H1 (cell line): ENCODE results near the gene SLC6A8. TPM values are rescaled to one million over a fixed set of nuclear protein-coding genes. Genes with fewer than 3 reads are reported as not detected.
A peak's percentile ranks its signal among the peaks of the same experiment; 100 is the strongest.

ENCODE experiments used
- CTCF ChIA-PET: fragments of 300-600 bp; sonication (Branson Sonifier 250); formaldehyde crosslinking; loops from one replicate; lab custom pipeline; 2021; ENCODE audit not compliant: partially characterized antibody; lab: Charles Lee
- POLR2A ChIA-PET: fragments of 300-600 bp; sonication (Branson Sonifier 250); formaldehyde crosslinking; loops from one replicate; lab custom pipeline; 2021; ENCODE audit warnings: inconsistent platforms; ENCODE audit not compliant: partially characterized antibody; lab: Charles Lee
- DNase-seq, 2 experiments: peaks; one replicate each; pipeline versions ENCODE4 v3.0.0 to v3.0.0-alpha.2; 2010 to 2022; ENCODE audit warnings: low spot score in 2 of 2, low read depth in 1 of 2, mixed read lengths in 1 of 2
- FAIRE-seq: peaks from 2 replicates; lab custom pipeline; 2011; peaks lifted over from hg19 to GRCh38; lab: Jason Lieb, UNC
- H2AFZ ChIP-seq: 2 replicates; pipeline ENCODE4 v1.8.1; 2012; ENCODE audit warnings: low read length, inconsistent platforms
- H2AK5ac ChIP-seq: 2 replicates; pipeline ENCODE4 v1.6.1; 2013; ENCODE audit warnings: low read depth, low read length
- H2BK120ac ChIP-seq: replicated peaks from 2 replicates; pipeline ENCODE3; 2013; ENCODE audit warnings: low read depth, low read length, inconsistent platforms
- H2BK12ac ChIP-seq: 2 replicates; pipeline ENCODE4 v1.6.1; 2013; ENCODE audit warnings: low read depth, low read length
- H2BK15ac ChIP-seq: 2 replicates; pipeline ENCODE4 v1.6.1; 2013; ENCODE audit warnings: low read length
- H2BK20ac ChIP-seq: 2 replicates; pipeline ENCODE4 v1.6.1; 2013; ENCODE audit warnings: low read length
- H2BK5ac ChIP-seq: 2 replicates; pipeline ENCODE4 v1.6.1; 2013; ENCODE audit warnings: low read depth, low read length
- H3K14ac ChIP-seq: 2 replicates; pipeline ENCODE4 v1.6.1; 2013; ENCODE audit warnings: inconsistent platforms; ENCODE audit not compliant: insufficient read length
- H3K18ac ChIP-seq: 2 replicates; pipeline ENCODE4 v1.6.1; 2013; ENCODE audit warnings: low read length; ENCODE audit errors: extremely low read depth
- H3K23ac ChIP-seq: 2 replicates; pipeline ENCODE4 v1.6.1; 2013; ENCODE audit warnings: inconsistent platforms; ENCODE audit not compliant: insufficient read length
- H3K23me2 ChIP-seq: 2 replicates; pipeline ENCODE4 v1.6.1; 2013; ENCODE audit warnings: low read depth, low read length
- H3K27ac ChIP-seq: 2 replicates; pipeline ENCODE4 v1.6.1; 2011; ENCODE audit warnings: low read depth, low read length, inconsistent platforms
- H3K27me3 ChIP-seq, 4 experiments: replicated peaks in 1 of 4; 1 replicate in 1 of 4; 2 replicates in 3 of 4; pipeline versions ENCODE4 v1.6.1 to v1.8.1; 2011 to 2013; ENCODE audit warnings: low read length in 3 of 4, mild to moderate bottlenecking in 3 of 4, inconsistent platforms in 2 of 4, mixed read lengths in 2 of 4, moderate library complexity in 1 of 4; ENCODE audit not compliant: control insufficient read depth in 3 of 4, insufficient read depth in 3 of 4; ENCODE audit errors: extremely low read depth in 1 of 4
- H3K36me3 ChIP-seq, 4 experiments: 2 replicates each; pipeline versions ENCODE4 v1.6.1 to v1.8.1; 2011 to 2013; ENCODE audit warnings: mild to moderate bottlenecking in 4 of 4, low read length in 3 of 4, moderate library complexity in 2 of 4, control low read depth in 1 of 4, inconsistent platforms in 1 of 4; ENCODE audit not compliant: insufficient read depth in 4 of 4, control insufficient read depth in 2 of 4
- H3K4ac ChIP-seq: replicated peaks from 2 replicates; pipeline ENCODE3; 2013; ENCODE audit warnings: low read length, low read depth, mixed read lengths, inconsistent platforms; ENCODE audit not compliant: insufficient read length
- H3K4me1 ChIP-seq, 4 experiments: replicated peaks in 1 of 4; 1 replicate in 1 of 4; 2 replicates in 3 of 4; pipeline versions ENCODE4 v1.6.1 to v1.8.1; 2011 to 2013; ENCODE audit warnings: low read length in 3 of 4, inconsistent platforms in 2 of 4, mixed read lengths in 1 of 4; ENCODE audit not compliant: insufficient read depth in 4 of 4, control insufficient read depth in 3 of 4
- H3K4me2 ChIP-seq, 2 experiments: 2 replicates each; pipeline versions ENCODE4 v1.6.1 to v1.8.1; 2011 to 2013; ENCODE audit warnings: low read depth in 2 of 2, low read length in 2 of 2, control low read depth in 1 of 2, inconsistent platforms in 1 of 2, mild to moderate bottlenecking in 1 of 2; ENCODE audit not compliant: insufficient read depth in 1 of 2
- H3K4me3 ChIP-seq, 4 experiments: fragments of 200-600, 300-600 bp in 1 of 4; sonication (generic), shearing (Covaris generic), sonication (Bioruptor Twin) in 1 of 4; 2 replicates each; pipeline versions ENCODE4 v1.5.1 to v1.8.1; 2011 to 2016; ENCODE audit warnings: low read length in 4 of 4, low read depth in 3 of 4, control low read depth in 2 of 4, inconsistent platforms in 2 of 4, mild to moderate bottlenecking in 2 of 4, mixed read lengths in 1 of 4, moderate library complexity in 1 of 4; ENCODE audit not compliant: insufficient read depth in 2 of 4; ENCODE audit errors: extremely low read depth in 1 of 4
- H3K56ac ChIP-seq: replicated peaks from 2 replicates; pipeline ENCODE3; 2013; ENCODE audit warnings: low read depth, mild to moderate bottlenecking, mixed read lengths, low read length, inconsistent platforms; ENCODE audit not compliant: insufficient read length
- H3K79me1 ChIP-seq: 2 replicates; pipeline ENCODE4 v1.6.1; 2013; ENCODE audit warnings: low read depth, low read length, control low read depth
- H3K79me2 ChIP-seq, 2 experiments: 2 replicates each; pipeline versions ENCODE4 v1.6.1 to v1.8.1; 2012 to 2013; ENCODE audit warnings: low read length in 2 of 2, mild to moderate bottlenecking in 2 of 2, inconsistent platforms in 1 of 2; ENCODE audit not compliant: insufficient read depth in 2 of 2, control insufficient read depth in 1 of 2
- H3K9ac ChIP-seq, 4 experiments: replicated peaks in 1 of 4; 1 replicate in 1 of 4; 2 replicates in 3 of 4; pipeline versions ENCODE4 v1.6.1 to v1.8.1; 2011 to 2013; ENCODE audit warnings: low read depth in 3 of 4, low read length in 3 of 4, control low read depth in 2 of 4, mild to moderate bottlenecking in 2 of 4, moderate library complexity in 2 of 4, inconsistent platforms in 1 of 4; ENCODE audit errors: extremely low read depth in 1 of 4
- H3K9me3 ChIP-seq, 2 experiments: 2 replicates each; pipeline versions ENCODE4 v1.6.1 to v1.8.1; 2012 to 2013; ENCODE audit warnings: mild to moderate bottlenecking in 2 of 2, moderate library complexity in 2 of 2, control low read depth in 1 of 2, inconsistent platforms in 1 of 2, low read depth in 1 of 2, low read length in 1 of 2, mixed read lengths in 1 of 2; ENCODE audit not compliant: insufficient read depth in 2 of 2
- H4K20me1 ChIP-seq, 2 experiments: replicated peaks in 1 of 2; 2 replicates each; pipeline versions ENCODE3 to v1.8.1; 2011 to 2013; ENCODE audit warnings: inconsistent platforms in 2 of 2, low read length in 2 of 2, mild to moderate bottlenecking in 1 of 2; ENCODE audit not compliant: insufficient read depth in 2 of 2, control insufficient read depth in 1 of 2
- H4K5ac ChIP-seq: 2 replicates; pipeline ENCODE4 v1.6.1; 2013; ENCODE audit warnings: low read length, low read depth, mixed read lengths, inconsistent platforms; ENCODE audit not compliant: insufficient read length
- H4K8ac ChIP-seq: 2 replicates; pipeline ENCODE4 v1.8.0; 2013; ENCODE audit warnings: mild to moderate bottlenecking, moderate library complexity, low read length, inconsistent platforms; ENCODE audit not compliant: insufficient read depth; ENCODE audit errors: extremely low read depth
- H4K91ac ChIP-seq: replicated peaks from 2 replicates; pipeline ENCODE3; 2013; ENCODE audit warnings: low read length, mixed read lengths, inconsistent platforms; ENCODE audit not compliant: insufficient read length
- BCL11A ChIP-seq, 2 experiments: IDR thresholded peaks; one replicate each; pipeline ENCODE4 v1.6.1; 2011; ENCODE audit warnings: low read depth in 2 of 2, low read length in 2 of 2, mild to moderate bottlenecking in 2 of 2
- CBX8 ChIP-seq: fragments of 300-800, 300-1000 bp; sonication (generic); IDR thresholded peaks from 2 replicates; pipeline ENCODE4 v1.7.1; 2016; ENCODE audit warnings: low read depth, low read length, borderline replicate concordance
- CEBPB ChIP-seq: IDR thresholded peaks from 2 replicates; pipeline ENCODE4 v1.6.1; 2012; ENCODE audit warnings: low read depth, low read length
- HDAC2 ChIP-seq, 2 experiments: fragments of 300-600 bp in 1 of 2; sonication (generic) in 1 of 2; IDR thresholded peaks; 2 replicates each; pipeline ENCODE4 v1.6.1; 2011 to 2012; ENCODE audit warnings: low read depth in 2 of 2, low read length in 2 of 2, mild to moderate bottlenecking in 2 of 2, moderate library complexity in 2 of 2, borderline replicate concordance in 1 of 2, inconsistent platforms in 1 of 2
- KDM5A ChIP-seq: fragments of 200-600 bp; IDR thresholded peaks from 2 replicates; pipeline ENCODE4 v1.7.1; 2012; ENCODE audit warnings: mild to moderate bottlenecking, low read length, inconsistent platforms, mixed read lengths
- NANOG ChIP-seq: IDR thresholded peaks from 2 replicates; pipeline ENCODE4 v1.6.1; 2011; ENCODE audit warnings: low read length, low read depth, mild to moderate bottlenecking, inconsistent platforms; ENCODE audit not compliant: insufficient read depth, poor library complexity, severe bottlenecking
- PHF8 ChIP-seq: fragments of 200-600 bp; sonication (generic); conservative IDR thresholded peaks from 2 replicates; pipeline ENCODE4 v1.7.1; 2012; ENCODE audit warnings: low read depth, mild to moderate bottlenecking, inconsistent platforms, low read length, moderate library complexity
- SIX5 ChIP-seq: IDR thresholded peaks from 2 replicates; pipeline ENCODE4 v1.6.1; 2011; ENCODE audit warnings: mild to moderate bottlenecking, low read depth, low read length
- SUZ12 ChIP-seq: fragments of 200-600 bp; sonication (generic); IDR thresholded peaks from 2 replicates; pipeline ENCODE4 v1.6.1; 2012; ENCODE audit warnings: mild to moderate bottlenecking, inconsistent platforms, low read length, moderate library complexity, mixed read lengths
- TCF12 ChIP-seq: IDR thresholded peaks from 2 replicates; pipeline ENCODE4 v1.6.1; 2011; ENCODE audit warnings: low read depth, mild to moderate bottlenecking, low read length
- WGBS, 2 experiments: shearing (Covaris generic) in 1 of 2; methylation state at CpG; one replicate each; pipeline versions ENCODE4 v1.1.6 to v1.1.7; 2013 to 2015; ENCODE audit warnings: low lambda C conversion rate in 2 of 2, mixed read lengths in 2 of 2, inconsistent platforms in 1 of 2, low coverage in 1 of 2, missing lambda C conversion rate in 1 of 2; ENCODE audit not compliant: insufficient replicate concordance in 2 of 2, insufficient coverage in 1 of 2, insufficient read length in 1 of 2; ENCODE audit errors: extremely low coverage in 1 of 2, missing lambda C conversion rate in 1 of 2; 5-methylcytosine and 5-hydroxymethylcytosine counted together
- polyA plus RNA-seq, 7 experiments: library from polyadenylated mRNA; depleted of rRNA in 3 of 7; stranded (reverse) in 5 of 7; unstranded in 2 of 7; fragments of >200 nt in 5 of 7; fragments of 200-250 nt in 2 of 7; gene quantifications; 1 replicate in 5 of 7; 2 replicates in 1 of 7; 4 replicates in 1 of 7; pipeline versions ENCODE4 v1.2.1 to v1.2.3, GENCODE V29; 2011 to 2013; ENCODE audit warnings: missing spikeins in 2 of 7, mixed read lengths in 2 of 7
- total RNA-seq: library from RNA; stranded (reverse); fragmentation: NEBNext Ultra II Directional; extraction: Animal tissue kit (Norgen Biotek cat#: 25700); gene quantifications from 2 replicates; pipeline ENCODE4 v1.2.1, GENCODE V29; 2021
- TF ChIP-seq, protein P1 (sequence below): IDR thresholded peaks from 2 replicates; pipeline ENCODE4 v1.6.1; 2012; ENCODE audit warnings: inconsistent platforms

The SLC6A8 gene
- total and polyA plus RNA-seq, 2 of the 8 experiments (the other 6 are each of a cell fraction or from before 2014, with no cell fraction given) = 87.7 to 94.7 TPM

DNA sequence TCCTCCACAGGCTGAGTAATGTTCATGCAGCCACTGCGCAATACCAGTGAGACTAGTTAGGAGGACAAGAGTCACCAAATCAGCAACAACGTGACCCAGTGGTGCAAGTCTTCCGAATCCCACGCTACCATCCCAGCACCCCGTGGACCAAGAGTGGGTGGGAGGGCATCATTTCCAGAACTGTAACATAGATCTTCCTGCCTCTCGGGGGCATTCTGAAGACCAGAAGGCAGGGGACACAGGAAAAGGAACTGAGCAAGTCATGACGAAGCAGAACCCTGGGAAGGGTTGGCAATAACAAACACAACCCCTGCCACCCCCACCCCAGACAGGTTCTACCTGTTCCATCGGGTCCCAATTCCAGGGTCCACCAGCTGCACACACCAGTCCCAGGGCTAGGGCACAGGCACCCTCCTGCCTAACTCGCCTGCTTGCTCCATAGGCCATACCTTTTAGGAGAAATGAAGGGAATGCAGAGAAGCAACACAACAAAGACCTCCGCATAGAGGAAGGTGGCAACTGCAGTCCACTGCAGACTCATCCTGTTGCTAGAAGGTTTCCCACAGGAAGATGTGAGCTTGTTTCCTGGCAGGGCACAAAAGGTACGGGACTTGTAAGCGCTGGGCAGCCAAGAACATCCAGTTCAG, 35.1 kb downstream of the SLC6A8 start:
- Histone ChIP-seq H3K4me3 (peak overlapping the region; percentile 45 to 88 (median 66)), H3K27me3 (no peaks in the 10 kb centered on the region), H3K14ac (no peak overlapping the region), H3K23ac (no peak overlapping the region), H3K4me1 (peaks cover 0 to 24% (median 13%) of the 10 kb centered on the region in 4 experiments; a peak in 6 of 7 replicates), H4K91ac (no peak overlapping the region), H3K4me2 (peak overlapping the region; percentile 66 to 92), H2BK20ac (no peak overlapping the region), H2AFZ (no peak overlapping the region), H3K79me1 (peaks cover 3% of the 10 kb centered on the region; the same call in 1 of the 2 replicates), H2BK15ac (no peak overlapping the region), H3K4ac (no peak overlapping the region), H2BK5ac (no peak overlapping the region), H3K9me3 (no peaks in the 10 kb centered on the region), H3K56ac (no peak overlapping the region), H4K5ac (no peak overlapping the region), H3K36me3 (peaks cover 3 to 30% (median 19%) of the 10 kb centered on the region in 4 experiments; a peak in 7 of 8 replicates), H3K23me2 (peaks cover 5% of the 10 kb centered on the region; the same call in 1 of the 2 replicates), H3K9ac (peak overlapping the region in 2 of 4 experiments; percentile 18 to 65; a peak in 2 of 7 replicates), H3K27ac (no peak overlapping the region), H2BK120ac (no peak overlapping the region), H4K20me1 (peaks cover 4 to 19% of the 10 kb centered on the region in 2 experiments), H4K8ac (no peak overlapping the region), H3K79me2 (peaks cover 0 to 20% of the 10 kb centered on the region in 2 experiments; a peak in 2 of 4 replicates), H3K18ac (no peak overlapping the region), H2AK5ac (0 out of 2 replicates have a peak overlapping the region, but pooled peaks have one; percentile 24), H2BK12ac (no peak overlapping the region)
- 72% methylated on average over 10 of the region's 12 CpGs; no CpG with 5 or more reads in 1 of the 2 experiments for WGBS, 2 experiments
- ChIA-PET CTCF (interaction anchor here (0.7 to 1.9 kb wide), 3 partner anchors 13 to 18 kb away, joined by 3 to 10 read pairs (median 3); no protein-coding TSS in a partner anchor), POLR2A (interaction anchor here (0.8 to 1.4 kb wide), 2 partner anchors 36 to 206 kb away, joined by 3 read pairs; no protein-coding TSS in a partner anchor)
- FAIRE-seq = no peak
- DNase-seq = no peak
- TF ChIP-seq BCL11A (IDR thresholded peaks at IDR 0.05; ENCODE audit: low read depth in 2 of 2, low read length in 2 of 2) (no peak), SIX5 (no peak), TCF12 (no peak), KDM5A (no peak), NANOG (no peak), SUZ12 (no peak), PHF8 (no peak), HDAC2 (IDR thresholded peaks at IDR 0.05; ENCODE audit: borderline replicate concordance in 1 of 2, low read depth in 2 of 2, low read length in 2 of 2) (no peak), CEBPB (no peak), CBX8 (no peak)
- TF ChIP-seq, protein P1, sequence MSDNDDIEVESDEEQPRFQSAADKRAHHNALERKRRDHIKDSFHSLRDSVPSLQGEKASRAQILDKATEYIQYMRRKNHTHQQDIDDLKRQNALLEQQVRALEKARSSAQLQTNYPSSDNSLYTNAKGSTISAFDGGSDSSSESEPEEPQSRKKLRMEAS = no peak
